ENCODE data around the gene CHST14. TPM values are rescaled to one million over a fixed set of nuclear protein-coding genes. Genes with fewer than 3 reads are reported as not detected.
A peak's percentile ranks its signal among the peaks of the same experiment; 100 is the strongest.
"Not testable (repeated sequence)": the region's sequence is repeated elsewhere in the genome, so short reads cannot be mapped to it uniquely, and the experiment has no call there.

Gene CHST14
- total RNA-seq, 2 donors from 2014 or later = 9.5 to 9.7 TPM

GRCh38 chr15:40445421-40445922 lies 25.3 kb upstream of the CHST14 start:
- H3K9me3 Mint-ChIP-seq = no peaks in the 10 kb centered on the region
- DNase-seq (no peak), ATAC-seq (replicated peaks in 1 of 2) (no peak)
- no peak overlapping the region for H3K4me3 Mint-ChIP-seq
- H3K27me3 Mint-ChIP-seq (ENCODE audit: low read depth) = no peaks in the 10 kb centered on the region
- H3K27ac Mint-ChIP-seq = peak overlapping the region; percentile 34
- no peaks in the 10 kb centered on the region for H3K36me3 Mint-ChIP-seq (ENCODE audit: insufficient read depth in 2 of 2)
- peaks cover 54% of the 10 kb centered on the region for H3K4me1 Mint-ChIP-seq (ENCODE audit: low read depth)

- Mint-ChIP-seq H3K4me1 (ENCODE audit: low read depth) (peaks cover 59% of the 10 kb centered on the region), H3K36me3 (ENCODE audit: insufficient read depth in 2 of 2) (no peaks in the 10 kb centered on the region), H3K27ac (no peak overlapping the region), H3K9me3 (no peaks in the 10 kb centered on the region), H3K4me3 (no peak overlapping the region), H3K27me3 (ENCODE audit: low read depth) (no peaks in the 10 kb centered on the region)
- DNase-seq (no peak), ATAC-seq (replicated peaks in 1 of 2) (no peak)
Measured at GRCh38 chr15:40446144-40446543, 24.6 kb upstream of the CHST14 start.

- H3K4me3 Mint-ChIP-seq = no peak overlapping the region
- peaks cover 70% of the 10 kb centered on the region for H3K4me1 Mint-ChIP-seq (ENCODE audit: low read depth)
- no peak for DNase-seq
- no peaks in the 10 kb centered on the region for H3K9me3 Mint-ChIP-seq
- no peaks in the 10 kb centered on the region for H3K27me3 Mint-ChIP-seq (ENCODE audit: low read depth)
- H3K27ac Mint-ChIP-seq = no peak overlapping the region
- ATAC-seq (replicated peaks in 1 of 2) = no peak
- H3K36me3 Mint-ChIP-seq (ENCODE audit: insufficient read depth in 2 of 2) = no peaks in the 10 kb centered on the region
Measured at GRCh38 chr15:40448354-40448753, 22.4 kb upstream of the CHST14 start.

DNA sequence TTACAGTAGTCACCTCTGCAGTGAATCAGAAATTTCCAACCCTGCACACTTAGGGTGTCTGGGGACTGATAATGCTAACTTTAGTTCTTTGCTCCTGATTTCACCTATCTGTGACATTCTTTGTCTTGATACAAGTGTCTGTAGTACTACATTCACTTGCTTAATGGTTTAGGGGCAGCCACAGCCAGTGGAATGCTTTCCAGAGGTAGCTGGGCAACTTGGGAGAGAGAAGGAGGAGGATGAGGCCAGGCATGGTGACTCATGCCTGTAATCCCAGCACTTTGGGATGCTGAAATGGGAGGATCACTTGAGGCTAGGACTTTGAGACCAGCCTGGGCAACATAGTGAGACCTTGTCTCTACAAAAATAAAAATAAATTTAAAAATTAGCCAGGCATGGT lies 21.5 kb upstream of the CHST14 start:
- H3K4me1 Mint-ChIP-seq (ENCODE audit: low read depth) = peaks cover 70% of the 10 kb centered on the region
- no peaks in the 10 kb centered on the region for H3K27me3 Mint-ChIP-seq (ENCODE audit: low read depth)
- ATAC-seq (replicated peaks in 1 of 2) = no peak
- no peak for DNase-seq
- no peak overlapping the region for H3K4me3 Mint-ChIP-seq
- H3K36me3 Mint-ChIP-seq (ENCODE audit: insufficient read depth in 2 of 2) = no peaks in the 10 kb centered on the region
- H3K9me3 Mint-ChIP-seq = no peaks in the 10 kb centered on the region
- no peak overlapping the region for H3K27ac Mint-ChIP-seq

GRCh38 chr15:40450047-40450446 lies 20.7 kb upstream of the CHST14 start:
- H3K9me3 Mint-ChIP-seq = no peaks in the 10 kb centered on the region
- H3K4me3 Mint-ChIP-seq = no peak overlapping the region
- H3K4me1 Mint-ChIP-seq (ENCODE audit: low read depth) = peaks cover 70% of the 10 kb centered on the region
- DNase-seq (no peak), ATAC-seq (replicated peaks in 1 of 2) (no peak)
- no peaks in the 10 kb centered on the region for H3K36me3 Mint-ChIP-seq (ENCODE audit: insufficient read depth in 2 of 2)
- H3K27me3 Mint-ChIP-seq (ENCODE audit: low read depth) = no peaks in the 10 kb centered on the region
- H3K27ac Mint-ChIP-seq = no peak overlapping the region

- DNase-seq (no peak), ATAC-seq (replicated peaks in 1 of 2) (no peak)
- H3K27me3 Mint-ChIP-seq (ENCODE audit: low read depth) = no peaks in the 10 kb centered on the region
- no peak overlapping the region for H3K27ac Mint-ChIP-seq
- H3K9me3 Mint-ChIP-seq = no peaks in the 10 kb centered on the region
- peaks cover 77% of the 10 kb centered on the region for H3K4me1 Mint-ChIP-seq (ENCODE audit: low read depth)
- no peaks in the 10 kb centered on the region for H3K36me3 Mint-ChIP-seq (ENCODE audit: insufficient read depth in 2 of 2)
- peak overlapping the region in 1 of 2 donors; percentile 36 for H3K4me3 Mint-ChIP-seq
Measured at GRCh38 chr15:40451527-40452158, 19.1 kb upstream of the CHST14 start.

GRCh38 chr15:40452296-40453090 lies 18.3 kb upstream of the CHST14 start:
- Mint-ChIP-seq H3K9me3 (no peaks in the 10 kb centered on the region), H3K4me3 (peak overlapping the region; percentile 42 to 72)

DNA sequence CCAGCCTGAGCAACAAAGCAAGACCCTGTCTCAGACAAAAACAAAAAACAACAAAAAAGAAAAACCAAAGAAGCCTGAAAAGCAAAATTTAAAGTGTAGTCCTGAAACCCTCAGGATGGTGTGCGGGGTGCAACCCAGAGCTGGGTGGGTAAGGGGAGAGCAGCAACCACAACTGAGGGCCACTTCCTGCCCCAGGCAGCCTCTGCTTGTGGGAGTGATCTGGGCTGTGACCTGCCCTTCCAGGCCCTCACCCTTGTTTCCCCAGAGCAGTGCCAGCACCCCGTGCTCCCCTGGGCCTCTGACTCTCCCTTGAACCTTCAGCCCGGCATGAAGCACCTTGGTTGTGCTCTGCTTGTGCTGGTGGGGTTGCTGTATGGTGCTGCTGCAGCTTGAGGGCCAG lies 16.8 kb upstream of the CHST14 start:
- not testable (repeated sequence) for H3K36me3 Mint-ChIP-seq (ENCODE audit: insufficient read depth in 2 of 2); H3K27me3 Mint-ChIP-seq (ENCODE audit: low read depth); H3K9me3 Mint-ChIP-seq
- H3K4me3 Mint-ChIP-seq = peak overlapping the region; percentile 41 to 72
- DNase-seq (peak in 1 of 2 donors; percentile 51), ATAC-seq (replicated peaks in 1 of 2) (peak; percentile 69)
- peaks cover 82% of the 10 kb centered on the region for H3K4me1 Mint-ChIP-seq (ENCODE audit: low read depth)
- H3K27ac Mint-ChIP-seq = peak overlapping the region; percentile 83

More at GRCh38 chr15:40452296-40453090, 18.3 kb upstream of the CHST14 start:
- Mint-ChIP-seq H3K4me1 (ENCODE audit: low read depth) (peaks cover 84% of the 10 kb centered on the region), H3K27me3 (ENCODE audit: low read depth) (no peaks in the 10 kb centered on the region), H3K27ac (peak overlapping the region; percentile 63), H3K36me3 (ENCODE audit: insufficient read depth in 2 of 2) (no peaks in the 10 kb centered on the region)
- no peak for DNase-seq
- ATAC-seq (replicated peaks in 1 of 2) = peak; percentile 55 to 66

- Mint-ChIP-seq H3K36me3 (ENCODE audit: insufficient read depth in 2 of 2) (no peaks in the 10 kb centered on the region), H3K4me1 (ENCODE audit: low read depth) (peaks cover 72% of the 10 kb centered on the region), H3K27ac (peak overlapping the region; percentile 20), H3K4me3 (peak overlapping the region; percentile 44 to 72), H3K9me3 (no peaks in the 10 kb centered on the region), H3K27me3 (ENCODE audit: low read depth) (no peaks in the 10 kb centered on the region)
- DNase-seq = peak in 1 of 2 donors; percentile 43
- peak; percentile 20 to 52 for ATAC-seq (replicated peaks in 1 of 2)
Measured at GRCh38 chr15:40454904-40455391, 15.8 kb upstream of the CHST14 start.

GRCh38 chr15:40456299-40456712 lies 14.5 kb upstream of the CHST14 start:
- DNase-seq (no peak), ATAC-seq (replicated peaks in 1 of 2) (no peak)
- Mint-ChIP-seq H3K9me3 (no peaks in the 10 kb centered on the region), H3K4me3 (no peak overlapping the region), H3K4me1 (ENCODE audit: low read depth) (peaks cover 60% of the 10 kb centered on the region), H3K27me3 (ENCODE audit: low read depth) (no peaks in the 10 kb centered on the region), H3K36me3 (ENCODE audit: insufficient read depth in 2 of 2) (no peaks in the 10 kb centered on the region), H3K27ac (no peak overlapping the region)

GRCh38 chr15:40456738-40457137 lies 14.0 kb upstream of the CHST14 start:
- H3K9me3 Mint-ChIP-seq = no peaks in the 10 kb centered on the region
- no peak overlapping the region for H3K27ac Mint-ChIP-seq
- no peak overlapping the region for H3K4me3 Mint-ChIP-seq
- no peaks in the 10 kb centered on the region for H3K36me3 Mint-ChIP-seq (ENCODE audit: insufficient read depth in 2 of 2)
- no peaks in the 10 kb centered on the region for H3K27me3 Mint-ChIP-seq (ENCODE audit: low read depth)
- no peak for ATAC-seq (replicated peaks in 1 of 2)
- peaks cover 56% of the 10 kb centered on the region for H3K4me1 Mint-ChIP-seq (ENCODE audit: low read depth)
- no peak for DNase-seq

DNA sequence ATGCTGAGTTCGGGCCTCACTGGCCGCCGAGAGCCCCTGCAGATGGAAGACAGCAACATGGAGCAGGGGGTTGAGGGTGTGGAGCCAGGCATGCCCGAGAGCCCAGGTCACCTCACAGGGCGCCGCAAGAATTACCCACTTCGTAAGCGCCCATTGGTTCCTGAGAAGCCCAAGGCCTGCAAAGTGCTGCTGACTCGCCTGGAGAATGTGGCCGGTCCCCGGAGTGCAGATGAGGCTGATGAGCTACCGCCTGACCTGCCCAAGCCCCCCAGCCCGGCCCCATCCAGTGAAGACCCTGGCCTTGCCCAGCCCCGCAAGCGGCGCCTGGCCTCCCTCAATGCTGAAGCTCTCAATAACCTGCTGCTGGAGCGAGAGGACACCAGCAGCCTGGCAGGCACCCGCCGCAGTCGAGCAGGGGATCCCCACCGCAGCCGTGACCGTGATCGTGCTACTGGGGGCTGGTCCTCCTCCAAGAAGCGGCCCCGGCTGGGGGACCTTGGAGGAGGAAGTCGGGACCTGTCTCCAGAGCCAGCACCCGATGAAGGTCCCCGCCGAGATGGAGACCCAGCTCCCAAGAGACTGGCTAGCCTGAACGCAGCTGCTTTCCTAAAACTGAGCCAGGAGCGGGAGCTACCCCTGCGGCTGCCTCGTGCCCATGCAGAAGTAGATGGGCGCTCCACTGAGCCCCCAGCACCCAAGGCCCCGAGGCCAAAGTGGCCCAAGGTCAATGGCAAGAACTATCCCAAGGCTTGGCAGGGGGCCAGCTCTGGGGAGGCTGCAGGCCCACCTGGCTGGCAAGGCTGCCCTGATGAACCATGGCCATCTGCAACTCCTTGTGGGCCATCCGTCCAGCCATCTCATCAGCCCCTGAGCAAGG lies 12.1 kb upstream of the CHST14 start:
- H3K4me1 Mint-ChIP-seq (ENCODE audit: low read depth) = peaks cover 36% of the 10 kb centered on the region
- no peak overlapping the region for H3K4me3 Mint-ChIP-seq
- no peak overlapping the region for H3K27ac Mint-ChIP-seq
- H3K27me3 Mint-ChIP-seq (ENCODE audit: low read depth) = no peaks in the 10 kb centered on the region
- no peaks in the 10 kb centered on the region for H3K36me3 Mint-ChIP-seq (ENCODE audit: insufficient read depth in 2 of 2)
- ATAC-seq (replicated peaks in 1 of 2) (no peak), DNase-seq (no peak)
- H3K9me3 Mint-ChIP-seq = no peaks in the 10 kb centered on the region

Measured in activated T-cell treated with anti-CD3 and anti-CD28 coated beads, Interleukin-2, amount 50 U/mL, for 72 hours (primary cell).